HepG2 (cell line): Measurements from ENCODE around the gene CDC26. TPM values are rescaled to one million over a fixed set of nuclear protein-coding genes. Genes with fewer than 3 reads are reported as not detected.

Experiments used
- ARNT2 ChIP-seq: sonication (generic); formaldehyde crosslinking; IDR thresholded peaks from 2 replicates; pipeline ENCODE4 v1.8.0; 2022; ENCODE audit warnings: mild to moderate bottlenecking, low read depth, missing genetic modification reagents, moderate library complexity
- MATR3 ChIP-seq: sonication (generic); formaldehyde crosslinking; IDR thresholded peaks from 2 replicates; pipeline ENCODE4 v1.4.0; 2020; ENCODE audit warnings: missing genetic modification reagents
- SKI ChIP-seq: fragments of 450-650 bp; IDR thresholded peaks from one replicate; pipeline ENCODE4 v1.6.1; 2018; ENCODE audit warnings: mild to moderate bottlenecking; ENCODE audit not compliant: partially characterized antibody
- ZBTB44 ChIP-seq: sonication (generic); formaldehyde crosslinking; IDR thresholded peaks from 2 replicates; pipeline ENCODE4 v1.4.0; 2020; ENCODE audit warnings: missing genetic modification reagents
- ZNF142 ChIP-seq: sonication (generic); formaldehyde crosslinking; IDR thresholded peaks from 2 replicates; pipeline ENCODE4 v1.4.0; 2020; ENCODE audit warnings: missing genetic modification reagents
- ZNF235 ChIP-seq: sonication (generic); formaldehyde crosslinking; IDR thresholded peaks from 2 replicates; pipeline ENCODE4 v1.8.1; 2023; ENCODE audit warnings: mild to moderate bottlenecking, missing genetic modification reagents, borderline replicate concordance
- ZNF318 ChIP-seq: sonication (generic); formaldehyde crosslinking; IDR thresholded peaks from 2 replicates; pipeline ENCODE4 v1.4.0; 2020; ENCODE audit warnings: mild to moderate bottlenecking, missing genetic modification reagents
- ZNF430 ChIP-seq: sonication (generic); formaldehyde crosslinking; IDR thresholded peaks from 2 replicates; pipeline ENCODE4 v1.9.0; 2021; ENCODE audit warnings: mild to moderate bottlenecking, missing genetic modification reagents
- ZNF501 ChIP-seq: sonication (generic); formaldehyde crosslinking; IDR thresholded peaks from 2 replicates; pipeline ENCODE4 v1.5.1; 2020; ENCODE audit warnings: mild to moderate bottlenecking, moderate library complexity, missing genetic modification reagents
- ZNF784 ChIP-seq: sonication (generic); formaldehyde crosslinking; IDR thresholded peaks from 2 replicates; pipeline ENCODE4 v1.5.1; 2020; ENCODE audit warnings: missing genetic modification reagents, mild to moderate bottlenecking, borderline replicate concordance
- polyA plus RNA-seq, 8 experiments: library from polyadenylated mRNA; depleted of rRNA in 3 of 8; stranded (reverse) in 7 of 8; unstranded in 1 of 8; fragments of >200 nt; fragmentation: Illumina TruSeq in 4 of 8; extraction: Trizol in 4 of 8; gene quantifications; 2 replicates each; pipeline versions ENCODE4 v1.2.1 to v1.2.3, GENCODE V29; 2011 to 2016; ENCODE audit warnings: low read depth in 4 of 8, missing spikeins in 1 of 8, mixed read lengths in 1 of 8; ENCODE audit not compliant: insufficient read depth in 1 of 8
- total RNA-seq, 5 experiments: library from RNA; depleted of rRNA; stranded (reverse); fragments of >200 nt; fragmentation: Illumina TruSeq; extraction: Trizol; gene quantifications; 2 replicates each; pipeline ENCODE4 v1.2.3, GENCODE V29; 2016; ENCODE audit warnings: low read depth in 1 of 5

Gene CDC26
- total and polyA plus RNA-seq, 2 of the 13 experiments (the other 11 are each of a cell fraction or from before 2014, with no cell fraction given): 26.6 to 57.9 TPM

- peak; percentile 90 for TF ChIP-seq ZNF501
- TF ChIP-seq ZNF784 (CRISPR knock-in tag): no peak
- TF ChIP-seq MATR3 (CRISPR knock-in tag): no peak
- TF ChIP-seq ZBTB44 (CRISPR knock-in tag): no peak
- no peak for TF ChIP-seq SKI
- no peak for TF ChIP-seq ZNF318 (CRISPR knock-in tag)
- no peak; the same call in 1 of the 2 replicates for TF ChIP-seq ZNF430 (CRISPR knock-in tag)
- TF ChIP-seq ZNF235: no peak
- peak; percentile 9; the same call in 1 of the 2 replicates for TF ChIP-seq ZNF142 (CRISPR knock-in tag)
- 0 out of 2 replicates have a peak, but pooled peaks have one; percentile 38 for TF ChIP-seq ARNT2 (CRISPR knock-in tag)
Measured at GRCh38 chr9:113275157-113276131, at the start of gene CDC26, which contains the start of gene PRPF4 (continued).
